ENCODE data around the gene BMP10. TPM values are rescaled to one million over a fixed set of nuclear protein-coding genes. Genes with fewer than 3 reads are reported as not detected.

BMP10 gene
- total and polyA plus RNA-seq, 2 donors (not counting 1 experiment from before 2014, with no cell fraction given) = not detected

GRCh38 chr2:68863996-68864395 is 7.2 kb downstream of the BMP10 start:
- Histone ChIP-seq H2AFZ (ENCODE audit: low read length) (no peak overlapping the region), H3K4me1 (ENCODE audit: control insufficient read depth, extremely low read depth, insufficient read depth, low read length) (no peaks in the 10 kb centered on the region), H3K9ac (ENCODE audit: insufficient read depth, low read length) (no peak overlapping the region), H3K27me3 (ENCODE audit: control insufficient read depth, insufficient read depth, low read length) (no peaks in the 10 kb centered on the region), H3K9me3 (ENCODE audit: control insufficient read depth, insufficient read depth, low read depth, low read length) (no peaks in the 10 kb centered on the region), H3K36me3 (ENCODE audit: control insufficient read depth, insufficient read depth, low read length) (no peaks in the 10 kb centered on the region), H4K20me1 (ENCODE audit: control insufficient read depth, extremely low read depth, insufficient read depth, low read length) (no peaks in the 10 kb centered on the region), H3K4me2 (ENCODE audit: extremely low read depth, insufficient read depth, low read length) (no peak overlapping the region), H3K27ac (ENCODE audit: insufficient read depth, low read length) (no peak overlapping the region), H3K79me2 (ENCODE audit: control insufficient read depth, insufficient read depth, low read length) (no peaks in the 10 kb centered on the region), H3K4me3 (replicated peaks in 1 of 4; ENCODE audit: control extremely low read depth in 1 of 4, insufficient read depth in 1 of 4, low read depth in 3 of 4, low read length in 4 of 4) (no peak overlapping the region)
- TF ChIP-seq EZH2 (IDR thresholded peaks at IDR 0.05; ENCODE audit: low read length, missing control alignments) (no peak), CTCF (conservative IDR thresholded peaks at IDR 0.05 in 1 of 2, IDR thresholded peaks at IDR 0.05 in 1 of 2; ENCODE audit: low read depth in 1 of 2, low read length in 2 of 2) (no peak)
- DNase-seq (ENCODE audit: low read depth in 2 of 2) = no peak

- no peak overlapping the region for H3K27ac ChIP-seq (ENCODE audit: insufficient read depth, low read length)
- H3K79me2 ChIP-seq (ENCODE audit: control insufficient read depth, insufficient read depth, low read length) = no peaks in the 10 kb centered on the region
- H3K9ac ChIP-seq (ENCODE audit: insufficient read depth, low read length) = no peak overlapping the region
- no peak overlapping the region for H3K4me3 ChIP-seq (replicated peaks in 1 of 4; ENCODE audit: control extremely low read depth in 1 of 4, insufficient read depth in 1 of 4, low read depth in 3 of 4, low read length in 4 of 4)
- H3K4me1 ChIP-seq (ENCODE audit: control insufficient read depth, extremely low read depth, insufficient read depth, low read length) = peaks cover 2% of the 10 kb centered on the region
- no peaks in the 10 kb centered on the region for H4K20me1 ChIP-seq (ENCODE audit: control insufficient read depth, extremely low read depth, insufficient read depth, low read length)
- no peak overlapping the region for H2AFZ ChIP-seq (ENCODE audit: low read length)
- DNase-seq (ENCODE audit: low read depth in 2 of 2) = no peak
- H3K27me3 ChIP-seq (ENCODE audit: control insufficient read depth, insufficient read depth, low read length) = no peaks in the 10 kb centered on the region
- no peak overlapping the region for H3K4me2 ChIP-seq (ENCODE audit: extremely low read depth, insufficient read depth, low read length)
- no peak for TF ChIP-seq EZH2 (IDR thresholded peaks at IDR 0.05; ENCODE audit: low read length, missing control alignments)
- TF ChIP-seq CTCF (conservative IDR thresholded peaks at IDR 0.05 in 1 of 2, IDR thresholded peaks at IDR 0.05 in 1 of 2; ENCODE audit: low read depth in 1 of 2, low read length in 2 of 2) = no peak
- no peaks in the 10 kb centered on the region for H3K9me3 ChIP-seq (ENCODE audit: control insufficient read depth, insufficient read depth, low read depth, low read length)
- no peaks in the 10 kb centered on the region for H3K36me3 ChIP-seq (ENCODE audit: control insufficient read depth, insufficient read depth, low read length)
These were observed 8.3 kb downstream of the BMP10 start for GRCh38 chr2:68862889-68863288.

GRCh38 chr2:68861330-68861729 is 9.9 kb downstream of the BMP10 start:
- Histone ChIP-seq H3K4me3 (replicated peaks in 1 of 4; ENCODE audit: control extremely low read depth in 1 of 4, insufficient read depth in 1 of 4, low read depth in 3 of 4, low read length in 4 of 4) (no peak overlapping the region), H3K4me2 (ENCODE audit: extremely low read depth, insufficient read depth, low read length) (no peak overlapping the region), H2AFZ (ENCODE audit: low read length) (no peak overlapping the region), H3K36me3 (ENCODE audit: control insufficient read depth, insufficient read depth, low read length) (no peaks in the 10 kb centered on the region), H3K79me2 (ENCODE audit: control insufficient read depth, insufficient read depth, low read length) (no peaks in the 10 kb centered on the region), H3K4me1 (ENCODE audit: control insufficient read depth, extremely low read depth, insufficient read depth, low read length) (peaks cover 2% of the 10 kb centered on the region), H4K20me1 (ENCODE audit: control insufficient read depth, extremely low read depth, insufficient read depth, low read length) (no peaks in the 10 kb centered on the region), H3K27ac (ENCODE audit: insufficient read depth, low read length) (no peak overlapping the region), H3K9ac (ENCODE audit: insufficient read depth, low read length) (no peak overlapping the region), H3K27me3 (ENCODE audit: control insufficient read depth, insufficient read depth, low read length) (no peaks in the 10 kb centered on the region), H3K9me3 (ENCODE audit: control insufficient read depth, insufficient read depth, low read depth, low read length) (no peaks in the 10 kb centered on the region)
- no peak for TF ChIP-seq EZH2 (IDR thresholded peaks at IDR 0.05; ENCODE audit: low read length, missing control alignments)
- no peak for TF ChIP-seq CTCF (conservative IDR thresholded peaks at IDR 0.05 in 1 of 2, IDR thresholded peaks at IDR 0.05 in 1 of 2; ENCODE audit: low read depth in 1 of 2, low read length in 2 of 2)
- no peak for DNase-seq (ENCODE audit: low read depth in 2 of 2)
